Astrocyte (in vitro differentiated cells and primary cell): Measurements from ENCODE around the gene PTPRN2. TPM values are rescaled to one million over a fixed set of nuclear protein-coding genes. Genes with fewer than 3 reads are reported as not detected.

Source experiments
- DNase-seq: peaks from one replicate; pipeline ENCODE4 v3.0.0-alpha.2; 2010; ENCODE audit warnings: low read depth
- FAIRE-seq: peaks from 2 replicates; lab custom pipeline; 2011; peaks lifted over from hg19 to GRCh38; lab: Jason Lieb, UNC
- H2AFZ ChIP-seq: 2 replicates; pipeline ENCODE4 v1.6.0; 2012; ENCODE audit warnings: low read depth, low read length, inconsistent platforms
- H3K27ac ChIP-seq: 2 replicates; pipeline ENCODE4 v1.5.1; 2011; ENCODE audit warnings: low read depth, low read length, inconsistent platforms
- H3K27me3 ChIP-seq: 2 replicates; pipeline ENCODE4 v1.6.0; 2011; ENCODE audit warnings: low read length, inconsistent platforms; ENCODE audit not compliant: insufficient read depth
- H3K36me3 ChIP-seq: 2 replicates; pipeline ENCODE4 v1.5.1; 2011; ENCODE audit warnings: low read length, inconsistent platforms; ENCODE audit not compliant: insufficient read depth
- H3K4me1 ChIP-seq: 2 replicates; pipeline ENCODE4 v1.5.1; 2011; ENCODE audit warnings: low read length, inconsistent platforms; ENCODE audit not compliant: insufficient read depth
- H3K4me2 ChIP-seq: 2 replicates; pipeline ENCODE4 v1.6.0; 2012; ENCODE audit warnings: low read length, inconsistent platforms
- H3K4me3 ChIP-seq: 2 replicates; pipeline ENCODE4 v1.5.1; 2011; ENCODE audit warnings: low read depth, mild to moderate bottlenecking, low read length, inconsistent platforms; ENCODE audit not compliant: insufficient read depth
- H3K79me2 ChIP-seq: 2 replicates; pipeline ENCODE4 v1.6.0; 2012; ENCODE audit warnings: mild to moderate bottlenecking, low read length, inconsistent platforms; ENCODE audit not compliant: insufficient read depth
- H3K9ac ChIP-seq: 2 replicates; pipeline ENCODE4 v1.6.0; 2012; ENCODE audit warnings: mild to moderate bottlenecking, low read length, inconsistent platforms
- H3K9me3 ChIP-seq: 2 replicates; pipeline ENCODE4 v1.5.1; 2012; ENCODE audit warnings: low read depth, mild to moderate bottlenecking, low read length, inconsistent platforms; ENCODE audit not compliant: insufficient read depth
- H4K20me1 ChIP-seq: 2 replicates; pipeline ENCODE4 v1.6.0; 2012; ENCODE audit warnings: low read length, inconsistent platforms; ENCODE audit not compliant: insufficient read depth
- H3K27ac Mint-ChIP-seq: one replicate; pipeline ENCODE4 v1.8.0; 2021; ENCODE audit warnings: mild to moderate bottlenecking, mixed read lengths; ENCODE audit not compliant: unreplicated experiment
- H3K27me3 Mint-ChIP-seq: one replicate; pipeline ENCODE4 v1.8.0; 2021; ENCODE audit warnings: low read depth, mixed read lengths; ENCODE audit not compliant: unreplicated experiment
- H3K36me3 Mint-ChIP-seq: one replicate; pipeline ENCODE4 v1.8.0; 2021; ENCODE audit warnings: low read depth, mixed read lengths; ENCODE audit not compliant: unreplicated experiment
- H3K4me1 Mint-ChIP-seq: one replicate; pipeline ENCODE4 v1.8.0; 2021; ENCODE audit warnings: low read depth, mixed read lengths; ENCODE audit not compliant: unreplicated experiment
- H3K4me3 Mint-ChIP-seq: one replicate; pipeline ENCODE4 v1.8.0; 2021; ENCODE audit warnings: mild to moderate bottlenecking, moderate library complexity, mixed read lengths; ENCODE audit not compliant: unreplicated experiment
- H3K9me3 Mint-ChIP-seq: one replicate; pipeline ENCODE4 v1.8.0; 2021; ENCODE audit warnings: mild to moderate bottlenecking, mixed read lengths; ENCODE audit not compliant: unreplicated experiment
- CTCF ChIP-seq: IDR thresholded peaks from 2 replicates; pipeline ENCODE4 v1.5.1; 2011; ENCODE audit warnings: low read depth, mild to moderate bottlenecking, inconsistent platforms, low read length, moderate library complexity; ENCODE audit not compliant: insufficient read depth
- EZH2 ChIP-seq: IDR thresholded peaks from 2 replicates; pipeline ENCODE4 v1.6.1; 2012; ENCODE audit warnings: mild to moderate bottlenecking, low read length, inconsistent platforms; ENCODE audit not compliant: insufficient read depth
- total RNA-seq: library from RNA; stranded (reverse); gene quantifications from 2 replicates; pipeline ENCODE4 v1.2.1, GENCODE V29; 2021

Gene PTPRN2
- total RNA-seq, 1 donor from 2014 or later: 0.09 TPM

- H3K27ac ChIP-seq: no peak overlapping the region
- H3K9me3 ChIP-seq: no peaks in the 10 kb centered on the region
- no peak overlapping the region for H3K4me2 ChIP-seq
- no peak overlapping the region for H3K4me3 ChIP-seq
- Mint-ChIP-seq H3K27me3 (peaks cover 3% of the 10 kb centered on the region), H3K4me3 (no peak overlapping the region), H3K4me1 (no peaks in the 10 kb centered on the region), H3K36me3 (no peaks in the 10 kb centered on the region), H3K27ac (no peak overlapping the region), H3K9me3 (peaks cover 3% of the 10 kb centered on the region)
- no peak overlapping the region for H3K9ac ChIP-seq
- no peaks in the 10 kb centered on the region for H4K20me1 ChIP-seq
- TF ChIP-seq EZH2 (no peak), CTCF (no peak)
- no peak overlapping the region for H2AFZ ChIP-seq
- DNase-seq (no peak), FAIRE-seq (no peak)
- H3K79me2 ChIP-seq: no peaks in the 10 kb centered on the region
- no peaks in the 10 kb centered on the region for H3K4me1 ChIP-seq
- no peaks in the 10 kb centered on the region for H3K36me3 ChIP-seq
- H3K27me3 ChIP-seq: no peaks in the 10 kb centered on the region
Measured at GRCh38 chr7:158394936-158395335, 192.7 kb downstream of the PTPRN2 start.

- FAIRE-seq (no peak), DNase-seq (no peak)
- H3K4me2 ChIP-seq: no peak overlapping the region
- no peaks in the 10 kb centered on the region for H3K79me2 ChIP-seq
- no peaks in the 10 kb centered on the region for H4K20me1 ChIP-seq
- no peaks in the 10 kb centered on the region for H3K27me3 ChIP-seq
- H3K4me3 ChIP-seq: no peak overlapping the region
- Mint-ChIP-seq H3K27me3 (peaks cover 3% of the 10 kb centered on the region), H3K27ac (no peak overlapping the region), H3K4me3 (no peak overlapping the region), H3K4me1 (no peaks in the 10 kb centered on the region), H3K9me3 (peaks cover 3% of the 10 kb centered on the region), H3K36me3 (no peaks in the 10 kb centered on the region)
- H2AFZ ChIP-seq: no peak overlapping the region
- no peak overlapping the region for H3K9ac ChIP-seq
- TF ChIP-seq EZH2 (no peak), CTCF (no peak)
- H3K36me3 ChIP-seq: no peaks in the 10 kb centered on the region
- H3K27ac ChIP-seq: no peak overlapping the region
- no peaks in the 10 kb centered on the region for H3K9me3 ChIP-seq
- H3K4me1 ChIP-seq: no peaks in the 10 kb centered on the region
Measured at GRCh38 chr7:158393926-158394625, 193.5 kb downstream of the PTPRN2 start.

GRCh38 chr7:158392251-158392650 is 195.4 kb downstream of the PTPRN2 start:
- Histone ChIP-seq H3K9ac (no peak overlapping the region), H3K36me3 (no peaks in the 10 kb centered on the region), H3K27me3 (no peaks in the 10 kb centered on the region), H4K20me1 (no peaks in the 10 kb centered on the region), H3K27ac (no peak overlapping the region), H3K79me2 (no peaks in the 10 kb centered on the region), H3K4me1 (no peaks in the 10 kb centered on the region), H3K4me2 (no peak overlapping the region), H3K4me3 (no peak overlapping the region), H2AFZ (no peak overlapping the region), H3K9me3 (no peaks in the 10 kb centered on the region)
- no peak overlapping the region for H3K27ac Mint-ChIP-seq
- no peaks in the 10 kb centered on the region for H3K4me1 Mint-ChIP-seq
- no peak for DNase-seq
- no peak overlapping the region for H3K4me3 Mint-ChIP-seq
- no peaks in the 10 kb centered on the region for H3K36me3 Mint-ChIP-seq
- H3K9me3 Mint-ChIP-seq: peaks cover 6% of the 10 kb centered on the region
- no peak for FAIRE-seq
- H3K27me3 Mint-ChIP-seq: peaks cover 3% of the 10 kb centered on the region
- no peak for TF ChIP-seq EZH2
- no peak for TF ChIP-seq CTCF
